GM12875 (cell line): ENCODE results near the gene RSBN1L.

ENCODE experiments used
- H3K4me3 ChIP-seq: one replicate; pipeline ENCODE4 v1.5.1; 2011; ENCODE audit warnings: low read depth, low read length, control low read depth
- TF ChIP-seq, protein P1 (sequence below): IDR thresholded peaks from 2 replicates; pipeline ENCODE4 v1.5.1; 2011; ENCODE audit warnings: low read depth, mild to moderate bottlenecking, control low read depth, inconsistent platforms, low read length, moderate library complexity, borderline replicate concordance; ENCODE audit not compliant: insufficient read depth

The RSBN1L gene

GRCh38 chr7:77808517-77808916 is 112.3 kb downstream of the RSBN1L start:
- H3K4me3 ChIP-seq = no peak overlapping the region
- TF ChIP-seq, protein P1, sequence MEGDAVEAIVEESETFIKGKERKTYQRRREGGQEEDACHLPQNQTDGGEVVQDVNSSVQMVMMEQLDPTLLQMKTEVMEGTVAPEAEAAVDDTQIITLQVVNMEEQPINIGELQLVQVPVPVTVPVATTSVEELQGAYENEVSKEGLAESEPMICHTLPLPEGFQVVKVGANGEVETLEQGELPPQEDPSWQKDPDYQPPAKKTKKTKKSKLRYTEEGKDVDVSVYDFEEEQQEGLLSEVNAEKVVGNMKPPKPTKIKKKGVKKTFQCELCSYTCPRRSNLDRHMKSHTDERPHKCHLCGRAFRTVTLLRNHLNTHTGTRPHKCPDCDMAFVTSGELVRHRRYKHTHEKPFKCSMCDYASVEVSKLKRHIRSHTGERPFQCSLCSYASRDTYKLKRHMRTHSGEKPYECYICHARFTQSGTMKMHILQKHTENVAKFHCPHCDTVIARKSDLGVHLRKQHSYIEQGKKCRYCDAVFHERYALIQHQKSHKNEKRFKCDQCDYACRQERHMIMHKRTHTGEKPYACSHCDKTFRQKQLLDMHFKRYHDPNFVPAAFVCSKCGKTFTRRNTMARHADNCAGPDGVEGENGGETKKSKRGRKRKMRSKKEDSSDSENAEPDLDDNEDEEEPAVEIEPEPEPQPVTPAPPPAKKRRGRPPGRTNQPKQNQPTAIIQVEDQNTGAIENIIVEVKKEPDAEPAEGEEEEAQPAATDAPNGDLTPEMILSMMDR = no peak

GRCh38 chr7:77811516-77812289 is 115.4 kb downstream of the RSBN1L start:
- TF ChIP-seq, protein P1 = no peak
- H3K4me3 ChIP-seq = no peak overlapping the region

DNA sequence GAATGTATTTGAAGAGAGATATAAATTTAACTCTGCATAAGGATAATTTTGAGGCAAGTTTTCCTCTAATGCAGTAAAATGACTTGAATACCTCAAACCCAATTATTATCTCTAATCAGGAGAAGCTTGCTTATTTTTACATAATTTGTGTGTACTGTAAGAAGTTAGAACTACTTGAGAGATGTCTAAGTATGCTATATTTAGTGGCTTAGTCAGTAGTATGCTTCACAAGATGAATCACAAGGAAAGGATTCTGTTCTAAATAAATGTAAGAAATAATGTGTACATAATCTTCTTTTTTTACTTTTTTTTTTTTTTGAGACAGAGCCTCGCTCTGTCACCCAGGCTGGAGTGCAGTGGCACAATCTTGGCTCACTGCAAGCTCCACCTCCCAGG is 116.0 kb downstream of the RSBN1L start:
- no peak overlapping the region for H3K4me3 ChIP-seq
- TF ChIP-seq, protein P1 = no peak

DNA sequence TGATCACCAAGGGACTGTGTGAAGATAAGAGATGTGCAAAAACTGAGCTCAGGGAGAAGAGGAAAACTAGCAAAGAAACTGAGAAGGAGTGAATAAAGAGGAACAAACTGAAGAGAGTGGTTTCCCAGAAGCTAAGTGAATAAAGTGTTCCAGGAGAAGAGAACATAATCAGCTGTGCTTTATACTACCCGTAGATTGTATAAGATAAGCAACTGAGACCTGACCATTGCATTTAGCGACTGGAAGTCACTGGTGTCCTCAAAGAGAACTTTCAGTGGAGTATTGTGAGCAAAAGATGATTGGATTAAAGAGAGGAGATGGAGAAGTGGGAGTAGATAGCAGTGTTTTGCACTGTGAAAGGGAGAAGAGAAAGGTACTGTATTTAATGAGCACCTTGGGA is 116.9 kb downstream of the RSBN1L start:
- TF ChIP-seq, protein P1 = no peak
- no peak overlapping the region for H3K4me3 ChIP-seq

DNA sequence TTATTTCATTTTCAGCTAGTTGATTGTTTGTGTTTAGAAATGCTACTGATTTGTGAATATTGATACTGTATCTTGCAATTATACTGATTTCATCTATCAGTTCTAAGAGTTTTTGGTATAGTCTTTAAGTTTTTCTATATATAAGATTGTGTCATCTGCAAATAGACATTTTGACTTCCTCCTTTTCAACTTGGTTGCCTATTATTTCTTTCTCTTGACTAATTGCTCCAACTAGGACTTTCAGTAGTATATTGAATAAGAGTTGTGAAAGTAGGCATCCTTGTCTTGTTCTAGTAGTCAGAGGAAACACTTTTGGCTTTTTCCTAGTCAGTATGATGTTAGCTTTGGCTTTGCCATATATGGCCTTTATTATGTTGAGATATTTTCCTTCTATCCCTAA is 122.8 kb downstream of the RSBN1L start:
- H3K4me3 ChIP-seq = no peak overlapping the region
- TF ChIP-seq, protein P1 = no peak

GRCh38 chr7:77820967-77821366 is 124.7 kb downstream of the RSBN1L start:
- no peak overlapping the region for H3K4me3 ChIP-seq
- TF ChIP-seq, protein P1 = no peak

- TF ChIP-seq, protein P1 = no peak
- no peak overlapping the region for H3K4me3 ChIP-seq
Observed at GRCh38 chr7:77822269-77822668, 126.0 kb downstream of the RSBN1L start.
